ENCODE results near the gene NKIRAS1.

NKIRAS1 gene

GRCh38 chr3:23960649-23961048 lies 43.9 kb upstream of the NKIRAS1 start (continued):
- no peak for TF ChIP-seq ZNF398 (tag by site-specific recombination; IDR thresholded peaks at IDR 0.05)
- no peak for TF ChIP-seq PRDM2 (tag by site-specific recombination; IDR thresholded peaks at IDR 0.05; ENCODE audit: borderline replicate concordance)
- TF ChIP-seq REPIN1 (tag by site-specific recombination; IDR thresholded peaks at IDR 0.05; ENCODE audit: low read depth) = no peak
- no peak for TF ChIP-seq ZNF677 (tag by site-specific recombination; IDR thresholded peaks at IDR 0.05)
- no peak for TF ChIP-seq ZNF175 (tag by site-specific recombination; IDR thresholded peaks at IDR 0.05)
- no peak for TF ChIP-seq IKZF3 (tag by site-specific recombination; IDR thresholded peaks at IDR 0.05)
- no peak; the same call in 1 of the 2 replicates for TF ChIP-seq ZNF18 (tag by site-specific recombination; IDR thresholded peaks at IDR 0.05)
- TF ChIP-seq ZNF214 (tag by site-specific recombination; IDR thresholded peaks at IDR 0.05; ENCODE audit: borderline replicate concordance) = no peak
- TF ChIP-seq ZNF202 (tag by site-specific recombination; IDR thresholded peaks at IDR 0.05; ENCODE audit: borderline replicate concordance) = no peak
- no peak for TF ChIP-seq ZBTB48 (tag by site-specific recombination; IDR thresholded peaks at IDR 0.05)
- TF ChIP-seq ZBTB11 (tag by site-specific recombination; conservative IDR thresholded peaks at IDR 0.05; ENCODE audit: low read depth) = no peak
- TF ChIP-seq ZBTB26 (tag by site-specific recombination; optimal IDR thresholded peaks at IDR 0.05) = no peak
- TF ChIP-seq ZNF510 (tag by site-specific recombination; IDR thresholded peaks at IDR 0.05; ENCODE audit: insufficient replicate concordance) = no peak
- TF ChIP-seq ZNF664 (tag by site-specific recombination; IDR thresholded peaks at IDR 0.05) = no peak
- TF ChIP-seq ZNF324 (tag by site-specific recombination; IDR thresholded peaks at IDR 0.05) = no peak
- TF ChIP-seq ZSCAN30 (tag by site-specific recombination; IDR thresholded peaks at IDR 0.05) = no peak
- no peak for TF ChIP-seq ZNF76 (tag by site-specific recombination; IDR thresholded peaks at IDR 0.05; ENCODE audit: borderline replicate concordance, low read depth)
- peak; percentile 57 for TF ChIP-seq FEZF1 (tag by site-specific recombination; IDR thresholded peaks at IDR 0.05)
- no peak for TF ChIP-seq ZNF148 (tag by site-specific recombination; IDR thresholded peaks at IDR 0.05; ENCODE audit: borderline replicate concordance)
- TF ChIP-seq ZNF335 (tag by site-specific recombination; conservative IDR thresholded peaks at IDR 0.05) = no peak
- TF ChIP-seq ZNF248 (tag by site-specific recombination; IDR thresholded peaks at IDR 0.05) = no peak
- no peak for TF ChIP-seq ELK4 (IDR thresholded peaks at IDR 0.05; ENCODE audit: borderline replicate concordance, low read depth, low read length)
